Suppressor macrophage treated with lipopolysaccharide for 1 hour (primary cell): ENCODE results near the gene FKTN.

Experiments used
- DNase-seq, 3 donors: peaks; one replicate each; pipeline ENCODE4 v3.0.0-alpha.2; 2020 to 2022

FKTN gene

GRCh38 chr9:105679257-105680022 lies 121.5 kb downstream of the FKTN start:
- no peak for DNase-seq

- DNase-seq = no peak
These were observed 123.4 kb downstream of the FKTN start for GRCh38 chr9:105681313-105681712.

GRCh38 chr9:105681724-105682123 lies 123.8 kb downstream of the FKTN start:
- DNase-seq = peak; percentile 15 to 33 (median 30)

- DNase-seq = no peak
These were observed 125.9 kb downstream of the FKTN start for GRCh38 chr9:105683688-105684275.

GRCh38 chr9:105686936-105687335 lies 129.0 kb downstream of the FKTN start:
- no peak for DNase-seq
